Ishikawa (cell line): ENCODE results near the gene CADPS.

Source experiments
- CEBPB ChIP-seq: IDR thresholded peaks from 2 replicates; pipeline ENCODE4 v1.6.1; 2012
- CREB1 ChIP-seq: IDR thresholded peaks from 2 replicates; pipeline ENCODE4 v1.6.1; 2012; ENCODE audit warnings: low read depth
- EGR1 ChIP-seq: IDR thresholded peaks from 2 replicates; pipeline ENCODE4 v1.6.1; 2012
- EP300 ChIP-seq: IDR thresholded peaks from 2 replicates; pipeline ENCODE4 v1.6.1; 2012; ENCODE audit warnings: borderline replicate concordance
- FOXM1 ChIP-seq: IDR thresholded peaks from 2 replicates; pipeline ENCODE4 v1.6.1; 2012; ENCODE audit warnings: low read depth, borderline replicate concordance
- NFIC ChIP-seq: IDR thresholded peaks from 2 replicates; pipeline ENCODE4 v1.6.1; 2012
- RAD21 ChIP-seq: IDR thresholded peaks from 2 replicates; pipeline ENCODE4 v1.6.1; 2012; ENCODE audit warnings: low read depth
- TAF1 ChIP-seq: IDR thresholded peaks from 2 replicates; pipeline ENCODE4 v1.6.1; 2012; ENCODE audit warnings: low read depth, mild to moderate bottlenecking
- TCF12 ChIP-seq: IDR thresholded peaks from 2 replicates; pipeline ENCODE4 v1.6.1; 2012; ENCODE audit warnings: low read depth
- TEAD4 ChIP-seq: IDR thresholded peaks from 2 replicates; pipeline ENCODE4 v1.6.1; 2012
- USF1 ChIP-seq: IDR thresholded peaks from 2 replicates; pipeline ENCODE4 v1.6.1; 2012
- YY1 ChIP-seq: IDR thresholded peaks from 2 replicates; pipeline ENCODE4 v1.6.1; 2012; ENCODE audit warnings: low read depth
- ZBTB7A ChIP-seq: IDR thresholded peaks from 2 replicates; pipeline ENCODE4 v1.6.1; 2012; ENCODE audit warnings: low read depth
- TF ChIP-seq, protein P1 (sequence below): IDR thresholded peaks from 2 replicates; pipeline ENCODE4 v1.6.1; 2012
- TF ChIP-seq, protein P2 (sequence below): IDR thresholded peaks from 2 replicates; pipeline ENCODE4 v1.6.1; 2012; ENCODE audit warnings: low read depth, mild to moderate bottlenecking

The CADPS gene

GRCh38 chr3:62556121-62556815 is 318.9 kb downstream of the CADPS start:
- TF ChIP-seq EP300 (no peak), FOXM1 (no peak), ZBTB7A (no peak), CEBPB (no peak)
- TF ChIP-seq, protein P1, sequence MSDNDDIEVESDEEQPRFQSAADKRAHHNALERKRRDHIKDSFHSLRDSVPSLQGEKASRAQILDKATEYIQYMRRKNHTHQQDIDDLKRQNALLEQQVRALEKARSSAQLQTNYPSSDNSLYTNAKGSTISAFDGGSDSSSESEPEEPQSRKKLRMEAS: no peak

GRCh38 chr3:62554264-62554799 is 320.9 kb downstream of the CADPS start:
- TF ChIP-seq ZBTB7A: no peak
- TF ChIP-seq CREB1: no peak
- no peak for TF ChIP-seq NFIC
- TF ChIP-seq, protein P1: no peak
- TF ChIP-seq RAD21: no peak
- no peak for TF ChIP-seq EGR1
- no peak for TF ChIP-seq CEBPB
- no peak for TF ChIP-seq TCF12
- no peak for TF ChIP-seq YY1
- no peak for TF ChIP-seq EP300
- TF ChIP-seq TEAD4: no peak
- TF ChIP-seq, protein P2, sequence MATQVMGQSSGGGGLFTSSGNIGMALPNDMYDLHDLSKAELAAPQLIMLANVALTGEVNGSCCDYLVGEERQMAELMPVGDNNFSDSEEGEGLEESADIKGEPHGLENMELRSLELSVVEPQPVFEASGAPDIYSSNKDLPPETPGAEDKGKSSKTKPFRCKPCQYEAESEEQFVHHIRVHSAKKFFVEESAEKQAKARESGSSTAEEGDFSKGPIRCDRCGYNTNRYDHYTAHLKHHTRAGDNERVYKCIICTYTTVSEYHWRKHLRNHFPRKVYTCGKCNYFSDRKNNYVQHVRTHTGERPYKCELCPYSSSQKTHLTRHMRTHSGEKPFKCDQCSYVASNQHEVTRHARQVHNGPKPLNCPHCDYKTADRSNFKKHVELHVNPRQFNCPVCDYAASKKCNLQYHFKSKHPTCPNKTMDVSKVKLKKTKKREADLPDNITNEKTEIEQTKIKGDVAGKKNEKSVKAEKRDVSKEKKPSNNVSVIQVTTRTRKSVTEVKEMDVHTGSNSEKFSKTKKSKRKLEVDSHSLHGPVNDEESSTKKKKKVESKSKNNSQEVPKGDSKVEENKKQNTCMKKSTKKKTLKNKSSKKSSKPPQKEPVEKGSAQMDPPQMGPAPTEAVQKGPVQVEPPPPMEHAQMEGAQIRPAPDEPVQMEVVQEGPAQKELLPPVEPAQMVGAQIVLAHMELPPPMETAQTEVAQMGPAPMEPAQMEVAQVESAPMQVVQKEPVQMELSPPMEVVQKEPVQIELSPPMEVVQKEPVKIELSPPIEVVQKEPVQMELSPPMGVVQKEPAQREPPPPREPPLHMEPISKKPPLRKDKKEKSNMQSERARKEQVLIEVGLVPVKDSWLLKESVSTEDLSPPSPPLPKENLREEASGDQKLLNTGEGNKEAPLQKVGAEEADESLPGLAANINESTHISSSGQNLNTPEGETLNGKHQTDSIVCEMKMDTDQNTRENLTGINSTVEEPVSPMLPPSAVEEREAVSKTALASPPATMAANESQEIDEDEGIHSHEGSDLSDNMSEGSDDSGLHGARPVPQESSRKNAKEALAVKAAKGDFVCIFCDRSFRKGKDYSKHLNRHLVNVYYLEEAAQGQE: no peak
- TF ChIP-seq FOXM1: no peak
- TF ChIP-seq TAF1: no peak
- TF ChIP-seq USF1: no peak

GRCh38 chr3:62553811-62554210 is 321.4 kb downstream of the CADPS start:
- TF ChIP-seq CEBPB: no peak
- TF ChIP-seq TAF1: no peak
- no peak for TF ChIP-seq CREB1
- no peak for TF ChIP-seq EP300
- TF ChIP-seq YY1: no peak
- no peak for TF ChIP-seq FOXM1
- TF ChIP-seq USF1: no peak
- TF ChIP-seq, protein P2: no peak
- no peak for TF ChIP-seq NFIC
- TF ChIP-seq ZBTB7A: no peak
- no peak for TF ChIP-seq TCF12
- no peak for TF ChIP-seq EGR1
- TF ChIP-seq, protein P1: no peak
- TF ChIP-seq TEAD4: no peak
- TF ChIP-seq RAD21: no peak

DNA sequence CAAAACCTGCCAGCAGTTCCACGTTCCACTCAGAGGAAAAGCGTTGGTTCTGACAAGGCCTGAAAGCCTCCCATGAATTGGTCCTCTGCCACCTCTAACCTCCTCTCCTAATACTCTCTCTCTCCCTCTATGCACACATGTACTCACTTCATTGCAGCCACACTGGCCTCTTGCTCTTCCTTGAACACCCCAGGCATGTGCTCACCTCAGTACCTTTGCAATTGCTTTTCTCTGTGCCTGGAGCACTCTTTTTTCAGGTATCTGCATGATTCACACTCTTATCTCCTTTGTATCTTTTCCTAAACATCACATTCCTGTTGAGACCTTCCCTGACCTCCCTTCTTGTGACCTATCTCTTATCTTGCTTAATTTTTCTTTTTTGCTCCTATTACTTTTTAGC is 323.7 kb downstream of the CADPS start:
- TF ChIP-seq FOXM1 (no peak), RAD21 (no peak)
- TF ChIP-seq, protein P2: no peak
